ENCODE measurements around the gene COL4A2.

The COL4A2 gene

GRCh38 chr13:110498327-110498726 lies 191.2 kb downstream of the COL4A2 start:
- in situ Hi-C loops (cut with HindIII; ENCODE audit: low pct_ligation_motif_present, low sequenced_read_pairs): no loop called here
- DNase-seq: no peak
- Histone ChIP-seq H3K36me3 (replicated peaks) (peaks cover 87% of the 10 kb centered on the region), H3K27me3 (replicated peaks) (no peaks in the 10 kb centered on the region), H3K27ac (no peak overlapping the region), H3K4me3 (ENCODE audit: low read depth, low read length) (no peak overlapping the region)
- no peak for TF ChIP-seq CTCF (IDR thresholded peaks at IDR 0.05; ENCODE audit: low read depth, low read length, missing control alignments)

- Histone ChIP-seq H3K36me3 (replicated peaks) (peaks cover 85% of the 10 kb centered on the region), H3K27ac (no peak overlapping the region), H3K27me3 (replicated peaks) (no peaks in the 10 kb centered on the region), H3K4me3 (ENCODE audit: low read depth, low read length) (no peak overlapping the region)
- in situ Hi-C loops (cut with HindIII; ENCODE audit: low pct_ligation_motif_present, low sequenced_read_pairs): no loop called here
- TF ChIP-seq CTCF (IDR thresholded peaks at IDR 0.05; ENCODE audit: low read depth, low read length, missing control alignments): no peak
- no peak for DNase-seq
Measured at GRCh38 chr13:110498765-110499164, 191.7 kb downstream of the COL4A2 start.

- Histone ChIP-seq H3K36me3 (replicated peaks) (peaks cover 87% of the 10 kb centered on the region), H3K27ac (peak overlapping the region; percentile 4), H3K4me3 (ENCODE audit: low read depth, low read length) (no peak overlapping the region), H3K27me3 (replicated peaks) (no peaks in the 10 kb centered on the region)
- no peak for DNase-seq
- TF ChIP-seq CTCF (IDR thresholded peaks at IDR 0.05; ENCODE audit: low read depth, low read length, missing control alignments): no peak
- in situ Hi-C loops (cut with HindIII; ENCODE audit: low pct_ligation_motif_present, low sequenced_read_pairs): no loop called here
Measured at GRCh38 chr13:110499621-110500281, 192.7 kb downstream of the COL4A2 start.

- H3K4me3 ChIP-seq (ENCODE audit: low read depth, low read length): no peak overlapping the region
- DNase-seq: no peak
- TF ChIP-seq CTCF (IDR thresholded peaks at IDR 0.05; ENCODE audit: low read depth, low read length, missing control alignments): no peak
- no peak overlapping the region for H3K27ac ChIP-seq
- H3K36me3 ChIP-seq (replicated peaks): peaks cover 87% of the 10 kb centered on the region
- in situ Hi-C loops (cut with HindIII; ENCODE audit: low pct_ligation_motif_present, low sequenced_read_pairs): no loop called here
- no peaks in the 10 kb centered on the region for H3K27me3 ChIP-seq (replicated peaks)
Measured at GRCh38 chr13:110500341-110500740, 193.3 kb downstream of the COL4A2 start.

GRCh38 chr13:110501188-110501587 lies 194.1 kb downstream of the COL4A2 start:
- Histone ChIP-seq H3K27ac (no peak overlapping the region), H3K36me3 (replicated peaks) (peaks cover 85% of the 10 kb centered on the region), H3K27me3 (replicated peaks) (no peaks in the 10 kb centered on the region), H3K4me3 (ENCODE audit: low read depth, low read length) (no peak overlapping the region)
- no peak for TF ChIP-seq CTCF (IDR thresholded peaks at IDR 0.05; ENCODE audit: low read depth, low read length, missing control alignments)
- in situ Hi-C loops (cut with HindIII; ENCODE audit: low pct_ligation_motif_present, low sequenced_read_pairs): no loop called here
- DNase-seq: no peak
